GM23338 (cell line): ENCODE results near the gene SOS1. TPM values are rescaled to one million over a fixed set of nuclear protein-coding genes. Genes with fewer than 3 reads are reported as not detected.
A peak's percentile ranks its signal among the peaks of the same experiment; 100 is the strongest.

ENCODE experiments used
- ATAC-seq: fragments of 200-7000 bp; cut with Tn5 transposase; 3 replicates; pipeline ENCODE4 v1.9.1; 2020
- DNase-seq: peaks from one replicate; pipeline ENCODE4 v3.0.0-alpha.2; 2015; ENCODE audit warnings: low spot score
- H2AFZ ChIP-seq: fragments of 200-600 bp; sonication (generic); 2 replicates; pipeline ENCODE4 v1.8.0; 2016; ENCODE audit warnings: antibody characterized with exemption, mild to moderate bottlenecking, moderate library complexity
- H3F3A ChIP-seq: fragments of 200-600 bp; sonication (generic); replicated peaks from 2 replicates; pipeline ENCODE4 v1.8.0; 2017; ENCODE audit warnings: antibody characterized with exemption, mixed run types, low read depth
- H3K27ac ChIP-seq: fragments of 200-600 bp; sonication (generic); 2 replicates; pipeline ENCODE4 v1.6.1; 2016; ENCODE audit warnings: low read depth
- H3K27me3 ChIP-seq: fragments of 200-600 bp; sonication (generic); 2 replicates; pipeline ENCODE4 v1.8.0; 2016; ENCODE audit warnings: mild to moderate bottlenecking, mixed run types, moderate library complexity; ENCODE audit not compliant: insufficient read depth
- H3K36me3 ChIP-seq: fragments of 200-600 bp; sonication (generic); 2 replicates; pipeline ENCODE4 v1.8.0; 2016; ENCODE audit warnings: mild to moderate bottlenecking; ENCODE audit not compliant: insufficient read depth
- H3K4me1 ChIP-seq: fragments of 200-600 bp; sonication (generic); 2 replicates; pipeline ENCODE4 v1.8.0; 2016; ENCODE audit warnings: mild to moderate bottlenecking, moderate library complexity; ENCODE audit not compliant: insufficient read depth
- H3K4me2 ChIP-seq: fragments of 200-600 bp; sonication (generic); 2 replicates; pipeline ENCODE4 v1.7.1; 2017; ENCODE audit warnings: mixed run types
- H3K4me3 ChIP-seq: fragments of 200-600 bp; sonication (generic); 2 replicates; pipeline ENCODE4 v1.6.1; 2016; ENCODE audit warnings: mixed run types
- H3K79me2 ChIP-seq: fragments of 200-600 bp; sonication (generic); replicated peaks from 2 replicates; pipeline ENCODE4 v1.8.0; 2017; ENCODE audit warnings: mild to moderate bottlenecking; ENCODE audit not compliant: insufficient read depth
- H3K9me2 ChIP-seq: fragments of 200-600 bp; sonication (generic); 2 replicates; pipeline ENCODE4 v1.8.0; 2017; ENCODE audit not compliant: insufficient read depth
- H4K20me1 ChIP-seq: fragments of 200-600 bp; sonication (generic); replicated peaks from 2 replicates; pipeline ENCODE4 v1.8.0; 2017; ENCODE audit warnings: mild to moderate bottlenecking; ENCODE audit not compliant: insufficient read depth
- H3K27ac Mint-ChIP-seq: 2 replicates; pipeline ENCODE4 v1.8.0; 2020; ENCODE audit warnings: inconsistent platforms, mild to moderate bottlenecking, moderate library complexity, mixed read lengths
- H3K27me3 Mint-ChIP-seq: 3 replicates; pipeline ENCODE4 v1.8.0; 2022; ENCODE audit warnings: low read depth, mild to moderate bottlenecking, moderate library complexity, mixed read lengths, inconsistent platforms; ENCODE audit not compliant: insufficient read depth, poor library complexity
- H3K36me3 Mint-ChIP-seq: 3 replicates; pipeline ENCODE4 v1.8.0; 2021; ENCODE audit warnings: low read depth, mild to moderate bottlenecking, inconsistent platforms, moderate library complexity, mixed read lengths
- H3K4me1 Mint-ChIP-seq: 3 replicates; pipeline ENCODE4 v1.8.0; 2020; ENCODE audit warnings: mild to moderate bottlenecking, inconsistent platforms, mixed read lengths
- H3K4me3 Mint-ChIP-seq: 3 replicates; pipeline ENCODE4 v1.8.0; 2021; ENCODE audit warnings: moderate library complexity, mild to moderate bottlenecking, inconsistent platforms, mixed read lengths
- H3K9me3 Mint-ChIP-seq: 3 replicates; pipeline ENCODE4 v1.8.0; 2020; ENCODE audit warnings: moderate library complexity, mild to moderate bottlenecking, inconsistent platforms, mixed read lengths
- CREB1 ChIP-seq: fragments of 250-450 bp; sonication (Bioruptor Pico); IDR thresholded peaks from 2 replicates; pipeline ENCODE4 v1.5.0; 2020; ENCODE audit warnings: low read depth, mild to moderate bottlenecking, moderate library complexity
- EZH2 ChIP-seq: fragments of 200-600 bp; sonication (generic); IDR thresholded peaks from one replicate; pipeline ENCODE4 v1.8.0; 2017; ENCODE audit warnings: antibody characterized with exemption, mild to moderate bottlenecking, low read depth; ENCODE audit not compliant: unreplicated experiment
- STAT1 ChIP-seq: IDR thresholded peaks from one replicate; pipeline ENCODE4 v1.6.1; 2016; ENCODE audit warnings: antibody characterized with exemption; ENCODE audit not compliant: unreplicated experiment
- ZNF331 ChIP-seq: fragments of 250-450 bp; sonication (Bioruptor Pico); IDR thresholded peaks from 2 replicates; pipeline ENCODE4 v1.5.0; 2020; ENCODE audit warnings: low read depth, mild to moderate bottlenecking, moderate library complexity
- polyA plus RNA-seq: library from polyadenylated mRNA; unstranded; fragments of >200 nt; fragmentation: Nextera tagmentation; extraction: Ambion mirVana; gene quantifications from 2 replicates; pipeline ENCODE4 v1.2.1, GENCODE V29; 2016
- total RNA-seq: library from RNA; depleted of rRNA; stranded (reverse); fragments of >200 nt; shearing (Covaris generic); gene quantifications from 2 replicates; pipeline ENCODE4 v1.2.3, GENCODE V29; 2014
- TF ChIP-seq, protein P1 (sequence below): fragments of 250-450 bp; sonication (Bioruptor Pico); IDR thresholded peaks from 2 replicates; pipeline ENCODE4 v1.5.0; 2020; ENCODE audit warnings: mild to moderate bottlenecking, moderate library complexity
- TF ChIP-seq, protein P2 (sequence below), 2 experiments: fragments of 200-600 bp in 1 of 2; sonication (generic) in 1 of 2; conservative IDR thresholded peaks; 2 replicates each; pipeline versions ENCODE4 v1.5.1 to v1.6.1; 2016 to 2017; ENCODE audit warnings: antibody characterized with exemption in 2 of 2, low read depth in 2 of 2, mild to moderate bottlenecking in 2 of 2, moderate library complexity in 1 of 2

Gene SOS1
- total and polyA plus RNA-seq, 2 experiments from 2014 or later = 13.4 to 21.9 TPM

DNA sequence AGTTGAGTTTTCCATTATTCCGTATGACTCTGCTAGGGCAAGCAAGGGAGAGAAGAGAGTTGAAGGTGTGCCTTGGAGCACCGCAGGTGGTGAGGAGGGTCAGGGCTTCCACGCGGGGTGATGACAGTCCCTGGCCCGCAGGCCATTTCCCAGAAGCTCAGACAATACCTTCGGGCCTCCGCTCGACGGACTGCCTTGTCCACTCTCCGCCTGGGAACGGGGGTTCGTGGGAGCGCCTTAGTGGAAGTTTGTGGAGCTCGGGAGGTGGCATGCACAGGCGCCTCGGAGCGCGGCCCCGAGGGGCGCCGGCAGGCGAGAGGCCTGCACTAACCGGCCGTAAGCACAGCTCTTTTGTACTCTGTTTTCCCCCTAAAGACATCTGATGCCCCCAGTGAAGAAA lies 161.4 kb downstream of the SOS1 start:
- peaks cover 2% of the 10 kb centered on the region; the same call in 1 of the 3 replicates for H3K36me3 Mint-ChIP-seq
- Histone ChIP-seq H3K27ac (no peak overlapping the region), H3F3A (0 out of 2 replicates have a peak, but pooled peaks cover 13% of the 10 kb centered on the region), H3K4me2 (peak overlapping the region; percentile 86), H2AFZ (peak overlapping the region; percentile 98), H3K4me1 (peaks cover 5% of the 10 kb centered on the region), H3K9me2 (no peaks in the 10 kb centered on the region; the same call in 1 of the 2 replicates), H4K20me1 (no peaks in the 10 kb centered on the region), H3K27me3 (peaks cover 40% of the 10 kb centered on the region), H3K79me2 (no peaks in the 10 kb centered on the region), H3K36me3 (no peaks in the 10 kb centered on the region), H3K4me3 (peak overlapping the region; percentile 58; the same call in 1 of the 2 replicates)
- peaks cover 35% of the 10 kb centered on the region for H3K27me3 Mint-ChIP-seq
- no peak for DNase-seq
- peak overlapping the region; percentile 29; the same call in 2 of the 3 replicates for H3K4me3 Mint-ChIP-seq
- no peak overlapping the region for H3K27ac Mint-ChIP-seq
- H3K4me1 Mint-ChIP-seq = no peaks in the 10 kb centered on the region; the same call in 2 of the 3 replicates
- ATAC-seq = no peak; the same call in 1 of the 3 replicates
- H3K9me3 Mint-ChIP-seq = peaks cover 12% of the 10 kb centered on the region; the same call in 1 of the 3 replicates
- TF ChIP-seq CREB1 = no peak
- TF ChIP-seq, protein P1, sequence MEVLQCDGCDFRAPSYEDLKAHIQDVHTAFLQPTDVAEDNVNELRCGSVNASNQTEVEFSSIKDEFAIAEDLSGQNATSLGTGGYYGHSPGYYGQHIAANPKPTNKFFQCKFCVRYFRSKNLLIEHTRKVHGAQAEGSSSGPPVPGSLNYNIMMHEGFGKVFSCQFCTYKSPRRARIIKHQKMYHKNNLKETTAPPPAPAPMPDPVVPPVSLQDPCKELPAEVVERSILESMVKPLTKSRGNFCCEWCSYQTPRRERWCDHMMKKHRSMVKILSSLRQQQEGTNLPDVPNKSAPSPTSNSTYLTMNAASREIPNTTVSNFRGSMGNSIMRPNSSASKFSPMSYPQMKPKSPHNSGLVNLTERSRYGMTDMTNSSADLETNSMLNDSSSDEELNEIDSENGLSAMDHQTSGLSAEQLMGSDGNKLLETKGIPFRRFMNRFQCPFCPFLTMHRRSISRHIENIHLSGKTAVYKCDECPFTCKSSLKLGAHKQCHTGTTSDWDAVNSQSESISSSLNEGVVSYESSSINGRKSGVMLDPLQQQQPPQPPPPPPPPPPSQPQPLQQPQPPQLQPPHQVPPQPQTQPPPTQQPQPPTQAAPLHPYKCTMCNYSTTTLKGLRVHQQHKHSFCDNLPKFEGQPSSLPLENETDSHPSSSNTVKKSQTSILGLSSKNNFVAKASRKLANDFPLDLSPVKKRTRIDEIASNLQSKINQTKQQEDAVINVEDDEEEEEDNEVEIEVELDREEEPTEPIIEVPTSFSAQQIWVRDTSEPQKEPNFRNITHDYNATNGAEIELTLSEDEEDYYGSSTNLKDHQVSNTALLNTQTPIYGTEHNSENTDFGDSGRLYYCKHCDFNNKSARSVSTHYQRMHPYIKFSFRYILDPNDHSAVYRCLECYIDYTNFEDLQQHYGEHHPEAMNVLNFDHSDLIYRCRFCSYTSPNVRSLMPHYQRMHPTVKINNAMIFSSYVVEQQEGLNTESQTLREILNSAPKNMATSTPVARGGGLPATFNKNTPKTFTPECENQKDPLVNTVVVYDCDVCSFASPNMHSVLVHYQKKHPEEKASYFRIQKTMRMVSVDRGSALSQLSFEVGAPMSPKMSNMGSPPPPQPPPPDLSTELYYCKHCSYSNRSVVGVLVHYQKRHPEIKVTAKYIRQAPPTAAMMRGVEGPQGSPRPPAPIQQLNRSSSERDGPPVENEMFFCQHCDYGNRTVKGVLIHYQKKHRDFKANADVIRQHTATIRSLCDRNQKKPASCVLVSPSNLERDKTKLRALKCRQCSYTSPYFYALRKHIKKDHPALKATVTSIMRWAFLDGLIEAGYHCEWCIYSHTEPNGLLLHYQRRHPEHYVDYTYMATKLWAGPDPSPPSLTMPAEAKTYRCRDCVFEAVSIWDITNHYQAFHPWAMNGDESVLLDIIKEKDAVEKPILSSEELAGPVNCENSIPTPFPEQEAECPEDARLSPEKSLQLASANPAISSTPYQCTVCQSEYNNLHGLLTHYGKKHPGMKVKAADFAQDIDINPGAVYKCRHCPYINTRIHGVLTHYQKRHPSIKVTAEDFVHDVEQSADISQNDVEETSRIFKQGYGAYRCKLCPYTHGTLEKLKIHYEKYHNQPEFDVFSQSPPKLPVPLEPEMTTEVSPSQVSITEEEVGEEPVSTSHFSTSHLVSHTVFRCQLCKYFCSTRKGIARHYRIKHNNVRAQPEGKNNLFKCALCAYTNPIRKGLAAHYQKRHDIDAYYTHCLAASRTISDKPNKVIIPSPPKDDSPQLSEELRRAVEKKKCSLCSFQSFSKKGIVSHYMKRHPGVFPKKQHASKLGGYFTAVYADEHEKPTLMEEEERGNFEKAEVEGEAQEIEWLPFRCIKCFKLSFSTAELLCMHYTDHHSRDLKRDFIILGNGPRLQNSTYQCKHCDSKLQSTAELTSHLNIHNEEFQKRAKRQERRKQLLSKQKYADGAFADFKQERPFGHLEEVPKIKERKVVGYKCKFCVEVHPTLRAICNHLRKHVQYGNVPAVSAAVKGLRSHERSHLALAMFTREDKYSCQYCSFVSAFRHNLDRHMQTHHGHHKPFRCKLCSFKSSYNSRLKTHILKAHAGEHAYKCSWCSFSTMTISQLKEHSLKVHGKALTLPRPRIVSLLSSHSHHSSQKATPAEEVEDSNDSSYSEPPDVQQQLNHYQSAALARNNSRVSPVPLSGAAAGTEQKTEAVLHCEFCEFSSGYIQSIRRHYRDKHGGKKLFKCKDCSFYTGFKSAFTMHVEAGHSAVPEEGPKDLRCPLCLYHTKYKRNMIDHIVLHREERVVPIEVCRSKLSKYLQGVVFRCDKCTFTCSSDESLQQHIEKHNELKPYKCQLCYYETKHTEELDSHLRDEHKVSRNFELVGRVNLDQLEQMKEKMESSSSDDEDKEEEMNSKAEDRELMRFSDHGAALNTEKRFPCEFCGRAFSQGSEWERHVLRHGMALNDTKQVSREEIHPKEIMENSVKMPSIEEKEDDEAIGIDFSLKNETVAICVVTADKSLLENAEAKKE (CRISPR knock-in tag) = no peak
- TF ChIP-seq ZNF331 (CRISPR knock-in tag) = no peak

DNA sequence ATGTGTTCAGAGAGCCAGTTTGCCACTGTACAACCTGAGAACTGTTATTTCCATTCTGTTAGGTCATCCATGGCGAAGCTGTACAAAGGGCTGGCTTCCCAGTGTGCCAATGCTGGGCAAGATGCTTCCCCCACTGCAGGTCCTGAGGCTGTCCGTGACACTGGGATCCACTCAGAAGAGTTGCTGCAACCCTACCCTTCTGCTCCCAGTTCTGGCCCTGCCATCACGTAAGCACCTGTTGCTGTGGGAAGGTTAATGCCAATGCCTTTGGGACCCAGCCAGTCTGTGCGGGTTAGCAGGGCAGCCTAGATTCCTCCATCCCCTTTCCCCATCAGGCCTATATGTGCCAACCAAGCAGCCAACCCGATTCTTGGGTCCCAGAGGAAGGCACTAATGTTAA lies 162.9 kb downstream of the SOS1 start:
- no peak overlapping the region for H3K4me3 ChIP-seq
- Mint-ChIP-seq H3K27me3 (peaks cover 35% of the 10 kb centered on the region), H3K36me3 (peaks cover 2% of the 10 kb centered on the region; the same call in 1 of the 3 replicates), H3K9me3 (0 out of 3 replicates have a peak, but pooled peaks cover 4% of the 10 kb centered on the region), H3K27ac (no peak overlapping the region), H3K4me1 (no peaks in the 10 kb centered on the region; the same call in 2 of the 3 replicates), H3K4me3 (no peak overlapping the region)
- H2AFZ ChIP-seq = no peak overlapping the region
- peaks cover 5% of the 10 kb centered on the region for H3K4me1 ChIP-seq
- ATAC-seq (no peak), DNase-seq (no peak)
- H3K36me3 ChIP-seq = no peaks in the 10 kb centered on the region
- H3F3A ChIP-seq = 0 out of 2 replicates have a peak, but pooled peaks cover 13% of the 10 kb centered on the region
- no peak overlapping the region for H3K27ac ChIP-seq
- H4K20me1 ChIP-seq = no peaks in the 10 kb centered on the region
- no peaks in the 10 kb centered on the region; the same call in 1 of the 2 replicates for H3K9me2 ChIP-seq
- no peak overlapping the region for H3K4me2 ChIP-seq
- no peaks in the 10 kb centered on the region for H3K79me2 ChIP-seq
- peaks cover 40% of the 10 kb centered on the region for H3K27me3 ChIP-seq
- TF ChIP-seq EZH2 (no peak), STAT1 (no peak), ZNF331 (CRISPR knock-in tag) (no peak)
- TF ChIP-seq, protein P2, sequence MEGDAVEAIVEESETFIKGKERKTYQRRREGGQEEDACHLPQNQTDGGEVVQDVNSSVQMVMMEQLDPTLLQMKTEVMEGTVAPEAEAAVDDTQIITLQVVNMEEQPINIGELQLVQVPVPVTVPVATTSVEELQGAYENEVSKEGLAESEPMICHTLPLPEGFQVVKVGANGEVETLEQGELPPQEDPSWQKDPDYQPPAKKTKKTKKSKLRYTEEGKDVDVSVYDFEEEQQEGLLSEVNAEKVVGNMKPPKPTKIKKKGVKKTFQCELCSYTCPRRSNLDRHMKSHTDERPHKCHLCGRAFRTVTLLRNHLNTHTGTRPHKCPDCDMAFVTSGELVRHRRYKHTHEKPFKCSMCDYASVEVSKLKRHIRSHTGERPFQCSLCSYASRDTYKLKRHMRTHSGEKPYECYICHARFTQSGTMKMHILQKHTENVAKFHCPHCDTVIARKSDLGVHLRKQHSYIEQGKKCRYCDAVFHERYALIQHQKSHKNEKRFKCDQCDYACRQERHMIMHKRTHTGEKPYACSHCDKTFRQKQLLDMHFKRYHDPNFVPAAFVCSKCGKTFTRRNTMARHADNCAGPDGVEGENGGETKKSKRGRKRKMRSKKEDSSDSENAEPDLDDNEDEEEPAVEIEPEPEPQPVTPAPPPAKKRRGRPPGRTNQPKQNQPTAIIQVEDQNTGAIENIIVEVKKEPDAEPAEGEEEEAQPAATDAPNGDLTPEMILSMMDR (conservative IDR thresholded peaks at IDR 0.05; ENCODE audit: low read depth in 2 of 2) = no peak
